H1 (cell line): ENCODE measurements around the gene NBAS. TPM values are rescaled to one million over a fixed set of nuclear protein-coding genes. Genes with fewer than 3 reads are reported as not detected.

Experiments used
- ATF3 ChIP-seq: IDR thresholded peaks from 2 replicates; pipeline ENCODE4 v1.6.1; 2011; ENCODE audit warnings: low read depth, mild to moderate bottlenecking, low read length; ENCODE audit not compliant: insufficient read depth
- CHD2 ChIP-seq: IDR thresholded peaks from 2 replicates; pipeline ENCODE4 v1.6.1; 2012; ENCODE audit warnings: low read length, improper control_type of control experiment
- JUN ChIP-seq: IDR thresholded peaks from 2 replicates; pipeline ENCODE4 v1.6.1; 2011; ENCODE audit warnings: low read depth, mild to moderate bottlenecking, improper control_type of control experiment, low read length
- RNF2 ChIP-seq: fragments of 200-900, 300-1000 bp; sonication (generic); IDR thresholded peaks from 2 replicates; pipeline ENCODE4 v1.7.1; 2016; ENCODE audit warnings: borderline replicate concordance, low read depth, mild to moderate bottlenecking, antibody characterized with exemption, low read length; ENCODE audit not compliant: poor library complexity, severe bottlenecking; ENCODE audit errors: missing control alignments
- RXRA ChIP-seq: IDR thresholded peaks from 2 replicates; pipeline ENCODE4 v1.6.1; 2011; ENCODE audit warnings: low read depth, mild to moderate bottlenecking, low read length, moderate library complexity; ENCODE audit not compliant: insufficient read depth
- polyA plus RNA-seq, 7 experiments: library from polyadenylated mRNA; depleted of rRNA in 3 of 7; stranded (reverse) in 5 of 7; unstranded in 2 of 7; fragments of >200 nt in 5 of 7; fragments of 200-250 nt in 2 of 7; gene quantifications; 1 replicate in 5 of 7; 2 replicates in 1 of 7; 4 replicates in 1 of 7; pipeline versions ENCODE4 v1.2.1 to v1.2.3, GENCODE V29; 2011 to 2013; ENCODE audit warnings: missing spikeins in 2 of 7, mixed read lengths in 2 of 7
- total RNA-seq: library from RNA; stranded (reverse); fragmentation: NEBNext Ultra II Directional; extraction: Animal tissue kit (Norgen Biotek cat#: 25700); gene quantifications from 2 replicates; pipeline ENCODE4 v1.2.1, GENCODE V29; 2021
- TF ChIP-seq, protein P1 (sequence below), 3 experiments: IDR thresholded peaks; 1 replicate in 2 of 3; 2 replicates in 1 of 3; pipeline versions ENCODE4 v1.5.1 to v1.6.1; 2011; ENCODE audit warnings: low read length in 3 of 3, mild to moderate bottlenecking in 3 of 3, inconsistent platforms in 2 of 3, low read depth in 1 of 3, moderate library complexity in 1 of 3; ENCODE audit not compliant: insufficient read depth in 1 of 3; ENCODE audit errors: control extremely low read depth in 1 of 3
- TF ChIP-seq, protein P2 (sequence below): IDR thresholded peaks from 2 replicates; pipeline ENCODE4 v1.6.1; 2011; ENCODE audit warnings: low read length, improper control_type of control experiment

Gene NBAS
- total and polyA plus RNA-seq, 2 of the 8 experiments (the other 6 are each of a cell fraction or from before 2014, with no cell fraction given), result 19.6 to 34.8 TPM

GRCh38 chr2:15388406-15389325 is 172.5 kb downstream of the NBAS start (continued):
- no peak for TF ChIP-seq RXRA
- no peak for TF ChIP-seq ATF3
- no peak for TF ChIP-seq JUN
- TF ChIP-seq, protein P1, sequence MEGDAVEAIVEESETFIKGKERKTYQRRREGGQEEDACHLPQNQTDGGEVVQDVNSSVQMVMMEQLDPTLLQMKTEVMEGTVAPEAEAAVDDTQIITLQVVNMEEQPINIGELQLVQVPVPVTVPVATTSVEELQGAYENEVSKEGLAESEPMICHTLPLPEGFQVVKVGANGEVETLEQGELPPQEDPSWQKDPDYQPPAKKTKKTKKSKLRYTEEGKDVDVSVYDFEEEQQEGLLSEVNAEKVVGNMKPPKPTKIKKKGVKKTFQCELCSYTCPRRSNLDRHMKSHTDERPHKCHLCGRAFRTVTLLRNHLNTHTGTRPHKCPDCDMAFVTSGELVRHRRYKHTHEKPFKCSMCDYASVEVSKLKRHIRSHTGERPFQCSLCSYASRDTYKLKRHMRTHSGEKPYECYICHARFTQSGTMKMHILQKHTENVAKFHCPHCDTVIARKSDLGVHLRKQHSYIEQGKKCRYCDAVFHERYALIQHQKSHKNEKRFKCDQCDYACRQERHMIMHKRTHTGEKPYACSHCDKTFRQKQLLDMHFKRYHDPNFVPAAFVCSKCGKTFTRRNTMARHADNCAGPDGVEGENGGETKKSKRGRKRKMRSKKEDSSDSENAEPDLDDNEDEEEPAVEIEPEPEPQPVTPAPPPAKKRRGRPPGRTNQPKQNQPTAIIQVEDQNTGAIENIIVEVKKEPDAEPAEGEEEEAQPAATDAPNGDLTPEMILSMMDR (IDR thresholded peaks at IDR 0.05; ENCODE audit: control extremely low read depth in 1 of 3, insufficient read depth in 1 of 3, low read depth in 1 of 3, low read length in 3 of 3), result no peak
- no peak for TF ChIP-seq RNF2
- no peak for TF ChIP-seq CHD2
- TF ChIP-seq, protein P2, sequence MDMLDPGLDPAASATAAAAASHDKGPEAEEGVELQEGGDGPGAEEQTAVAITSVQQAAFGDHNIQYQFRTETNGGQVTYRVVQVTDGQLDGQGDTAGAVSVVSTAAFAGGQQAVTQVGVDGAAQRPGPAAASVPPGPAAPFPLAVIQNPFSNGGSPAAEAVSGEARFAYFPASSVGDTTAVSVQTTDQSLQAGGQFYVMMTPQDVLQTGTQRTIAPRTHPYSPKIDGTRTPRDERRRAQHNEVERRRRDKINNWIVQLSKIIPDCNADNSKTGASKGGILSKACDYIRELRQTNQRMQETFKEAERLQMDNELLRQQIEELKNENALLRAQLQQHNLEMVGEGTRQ, result no peak
- TF ChIP-seq, all 59 proteins: peak for 0
